CD4-positive, alpha-beta T cell treated with Interleukin-21 for 1 hour (primary cell): ENCODE results near the gene FTO.

Source experiments
- DNase-seq: peaks from one replicate; pipeline ENCODE4 v3.0.0-alpha.2; 2020

FTO gene

GRCh38 chr16:54066451-54067105 lies 362.6 kb downstream of the FTO start:
- DNase-seq, result no peak

GRCh38 chr16:54067322-54068065 lies 363.5 kb downstream of the FTO start:
- DNase-seq, result no peak

- no peak for DNase-seq
Observed at GRCh38 chr16:54068212-54068611, 364.3 kb downstream of the FTO start.

- no peak for DNase-seq
Observed at GRCh38 chr16:54069601-54070239, 365.8 kb downstream of the FTO start.

- no peak for DNase-seq
Observed at GRCh38 chr16:54070789-54071343, 366.9 kb downstream of the FTO start.

GRCh38 chr16:54071514-54071913 lies 367.6 kb downstream of the FTO start:
- DNase-seq, result no peak

- no peak for DNase-seq
Observed at GRCh38 chr16:54072237-54072636, 368.3 kb downstream of the FTO start.

GRCh38 chr16:54073356-54073755 lies 369.4 kb downstream of the FTO start:
- DNase-seq, result no peak

- no peak for DNase-seq
Observed at GRCh38 chr16:54075446-54075845, 371.5 kb downstream of the FTO start.

- DNase-seq, result no peak
Observed at GRCh38 chr16:54076006-54076504, 372.1 kb downstream of the FTO start.

- DNase-seq, result no peak
Observed at GRCh38 chr16:54077050-54077821, 373.3 kb downstream of the FTO start.

- DNase-seq, result no peak
Observed at GRCh38 chr16:54080524-54081008, 376.6 kb downstream of the FTO start.

- no peak for DNase-seq
Observed at GRCh38 chr16:54086791-54087190, 382.8 kb downstream of the FTO start.

- DNase-seq, result no peak
Observed at GRCh38 chr16:54090602-54091001, 386.6 kb downstream of the FTO start.

GRCh38 chr16:54093281-54093680 lies 389.3 kb downstream of the FTO start:
- no peak for DNase-seq

GRCh38 chr16:54094641-54095040 lies 390.7 kb downstream of the FTO start:
- DNase-seq, result no peak

GRCh38 chr16:54096607-54097006 lies 392.7 kb downstream of the FTO start:
- DNase-seq, result no peak

- DNase-seq, result no peak
Observed at GRCh38 chr16:54097774-54098173, 393.8 kb downstream of the FTO start.

GRCh38 chr16:54098247-54098646 lies 394.3 kb downstream of the FTO start:
- no peak for DNase-seq

GRCh38 chr16:54099627-54100026 lies 395.7 kb downstream of the FTO start:
- no peak for DNase-seq

- DNase-seq, result no peak
Observed at GRCh38 chr16:54102888-54103866, 399.2 kb downstream of the FTO start.
